Activated CD4-positive, alpha-beta T cell treated with anti-CD3 and anti-CD28 coated beads, Interleukin-2, amount 50 U/mL, for 24 hours (primary cell): ENCODE data around the gene KDR.

ENCODE experiments used
- DNase-seq, 2 donors: peaks; one replicate each; pipeline ENCODE4 v3.0.0-alpha.2; 2020; ENCODE audit warnings: low read depth in 1 of 2, low spot score in 1 of 2

KDR gene

DNA sequence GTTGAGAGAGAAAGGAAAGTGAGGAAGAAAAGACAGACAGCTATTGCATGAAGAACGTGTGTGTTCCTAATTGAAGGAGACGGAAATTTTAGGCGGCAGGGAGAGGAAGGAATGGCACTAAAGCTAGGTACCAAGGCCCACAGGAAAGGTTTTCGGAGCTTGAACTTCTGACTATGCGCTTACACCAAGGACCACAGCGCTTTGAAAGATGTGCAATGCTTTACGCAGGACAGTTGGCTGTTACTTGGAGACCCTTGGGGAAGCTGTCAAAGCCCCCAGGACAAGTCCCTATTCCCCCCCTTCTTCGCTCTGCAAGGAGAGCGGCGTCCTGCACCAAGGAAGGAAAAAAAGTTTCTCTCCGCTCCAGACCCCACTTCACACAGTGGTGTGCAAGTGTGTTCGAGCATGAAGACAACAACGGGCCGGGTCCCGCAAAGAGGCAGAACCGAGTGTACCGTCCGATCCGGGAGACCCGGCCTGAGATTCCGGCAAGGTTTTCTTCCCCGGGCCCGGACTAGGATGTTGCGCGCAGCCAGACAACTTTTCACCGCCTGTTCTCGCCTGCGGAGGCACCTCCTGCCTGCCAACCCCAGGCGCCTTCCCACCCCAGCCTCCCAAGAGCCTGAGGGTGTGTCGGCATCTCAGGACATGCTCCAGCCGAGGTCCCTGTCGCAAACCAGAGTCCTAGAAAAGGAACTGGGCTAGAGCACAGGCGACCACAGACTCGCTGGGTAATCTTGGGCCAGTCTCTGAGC is 896 bp downstream of the KDR start:
- no peak for DNase-seq

DNA sequence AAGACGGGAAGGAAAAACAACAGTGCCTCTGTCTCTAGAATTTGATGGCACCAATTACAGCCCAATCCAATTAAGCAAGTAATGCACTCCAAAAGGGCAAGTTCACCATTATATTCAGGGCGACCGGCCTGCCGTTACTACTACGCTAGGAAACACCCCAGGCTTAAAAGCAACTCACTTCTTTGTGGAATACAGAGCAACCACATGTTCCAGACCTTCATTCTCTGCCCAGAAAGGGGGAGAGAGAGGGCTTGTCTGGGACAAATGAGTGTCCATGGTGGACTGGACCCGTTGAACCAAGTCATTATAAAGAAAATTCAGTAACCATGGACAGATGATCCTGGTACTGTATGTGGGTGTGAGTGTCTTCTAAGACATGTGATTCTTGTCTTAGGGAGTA is 1.6 kb downstream of the KDR start:
- DNase-seq = no peak

DNA sequence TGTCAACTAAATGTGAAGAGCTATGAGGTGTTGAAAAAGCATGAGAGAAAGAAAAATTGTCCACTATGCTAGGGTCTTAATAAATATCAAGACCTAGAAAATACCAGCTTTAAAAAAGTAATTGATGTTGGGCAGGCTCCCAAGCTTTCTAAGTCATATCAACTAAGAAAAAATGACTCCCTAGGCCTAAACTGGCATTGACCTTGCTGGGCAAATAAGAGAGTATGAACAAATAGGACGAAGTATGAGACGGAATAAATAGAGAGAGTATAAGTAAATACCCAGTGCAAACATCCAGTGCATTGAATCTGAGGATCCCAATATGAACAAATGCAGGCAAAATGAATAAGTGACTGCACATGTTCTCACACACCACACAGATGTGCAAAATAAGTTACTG is 3.2 kb downstream of the KDR start:
- DNase-seq = no peak

DNA sequence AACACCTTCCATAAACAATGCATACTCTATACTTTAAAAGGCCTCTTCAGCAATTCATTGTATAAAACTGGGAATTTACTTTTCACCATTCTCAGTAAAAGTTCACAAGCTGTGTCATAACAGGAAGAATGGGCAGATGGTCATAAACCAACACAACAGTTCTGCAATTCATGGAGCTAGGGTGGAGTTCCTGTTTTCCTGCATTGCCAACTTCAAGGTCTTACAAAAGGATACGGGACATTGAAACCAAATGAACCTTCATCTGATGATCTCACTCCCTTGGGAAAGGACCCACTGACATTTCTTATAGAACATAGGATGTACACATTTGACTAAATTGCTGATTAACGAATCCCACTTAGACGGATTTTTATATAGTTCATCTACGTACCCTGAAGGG is 4.1 kb downstream of the KDR start:
- no peak for DNase-seq

DNA sequence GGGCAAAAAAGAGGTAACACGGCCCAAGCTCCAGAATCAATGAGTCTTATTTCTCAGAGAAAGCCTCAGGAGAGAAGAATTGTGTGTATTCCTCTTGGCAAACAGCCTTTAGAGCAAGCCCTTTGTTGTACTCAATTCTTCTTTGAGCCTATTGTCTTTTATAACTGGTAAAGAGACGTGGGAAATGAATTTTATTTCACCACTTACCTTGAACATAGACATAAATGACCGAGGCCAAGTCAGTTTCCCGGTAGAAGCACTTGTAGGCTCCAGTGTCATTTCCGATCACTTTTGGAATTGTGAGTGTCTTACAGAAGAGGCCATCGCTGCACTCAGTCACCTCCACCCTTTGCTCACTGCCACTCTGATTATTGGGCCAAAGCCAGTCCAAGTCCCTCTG is 7.0 kb downstream of the KDR start:
- DNase-seq = no peak

DNA sequence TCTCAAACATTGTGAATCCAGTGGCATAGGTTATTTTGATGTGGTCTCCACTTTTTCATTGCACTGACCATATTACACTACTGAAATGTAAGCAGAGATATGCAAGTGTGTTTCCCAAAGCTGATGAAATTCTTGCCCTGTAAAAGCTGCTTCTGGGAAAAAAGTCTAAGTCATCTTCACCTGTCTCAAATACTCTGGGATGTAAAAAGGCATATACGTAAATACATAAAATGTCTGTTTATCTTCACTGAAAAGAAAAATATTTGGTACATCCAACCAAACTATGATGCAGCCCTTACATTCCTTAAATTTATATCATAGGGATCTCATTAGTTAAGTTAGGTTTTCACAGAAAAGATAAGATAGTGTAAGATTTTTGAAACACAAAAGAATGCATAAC is 7.9 kb downstream of the KDR start:
- no peak for DNase-seq

DNA sequence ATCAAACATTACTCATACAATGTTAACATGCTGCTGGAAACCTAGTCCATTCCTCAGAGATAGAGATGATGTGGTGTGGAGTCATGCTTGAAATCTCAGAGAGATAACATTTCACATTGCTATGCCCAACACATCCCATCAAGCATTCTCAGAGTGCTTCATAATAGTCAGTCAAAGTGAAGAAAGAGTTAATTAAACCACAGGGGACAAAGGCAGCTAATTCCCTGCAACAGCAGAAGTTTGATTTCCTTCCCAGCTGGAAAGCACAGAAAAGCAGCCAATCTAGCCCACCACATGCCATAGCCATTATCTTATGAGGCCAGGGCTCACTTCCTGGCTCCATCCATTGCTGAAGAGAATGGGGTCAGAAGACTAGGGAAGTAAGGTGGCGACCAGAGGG is 8.9 kb downstream of the KDR start:
- no peak for DNase-seq

DNA sequence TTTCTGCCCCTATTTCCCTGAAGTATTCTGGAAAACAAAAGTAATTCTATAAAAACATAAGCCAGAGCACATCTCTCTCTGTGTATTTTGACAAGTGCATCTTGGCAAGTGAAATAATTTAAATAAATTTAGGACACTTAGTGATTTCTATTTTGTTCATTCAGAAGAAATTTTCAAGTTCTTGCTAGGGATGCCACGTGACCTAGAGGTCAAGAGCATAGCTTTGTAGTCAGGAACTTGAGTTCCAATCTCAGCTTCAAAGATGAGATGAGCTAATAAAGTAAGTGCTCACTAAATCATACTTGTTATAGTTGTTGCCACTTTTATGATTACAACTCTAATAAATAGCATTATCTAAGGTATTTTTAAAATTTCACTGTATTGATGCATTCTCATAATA is 13.8 kb downstream of the KDR start:
- no peak for DNase-seq

DNA sequence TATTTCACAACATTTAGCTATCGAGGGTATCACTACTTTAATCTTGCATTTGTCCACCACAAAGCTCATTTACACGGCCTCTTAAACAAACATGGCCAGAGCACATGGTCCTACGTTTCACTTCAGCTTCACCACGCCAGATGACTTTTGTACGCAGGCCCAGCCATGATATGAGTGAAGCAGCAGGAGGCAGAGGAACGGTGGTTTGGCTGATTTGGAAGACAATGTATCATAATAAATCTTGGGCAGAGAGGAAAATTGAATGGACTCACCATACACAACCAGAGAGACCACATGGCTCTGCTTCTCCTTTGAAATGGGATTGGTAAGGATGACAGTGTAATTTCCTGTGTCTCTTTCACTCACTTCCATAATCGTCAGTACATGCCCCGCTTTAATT is 15.3 kb downstream of the KDR start:
- DNase-seq = no peak

DNA sequence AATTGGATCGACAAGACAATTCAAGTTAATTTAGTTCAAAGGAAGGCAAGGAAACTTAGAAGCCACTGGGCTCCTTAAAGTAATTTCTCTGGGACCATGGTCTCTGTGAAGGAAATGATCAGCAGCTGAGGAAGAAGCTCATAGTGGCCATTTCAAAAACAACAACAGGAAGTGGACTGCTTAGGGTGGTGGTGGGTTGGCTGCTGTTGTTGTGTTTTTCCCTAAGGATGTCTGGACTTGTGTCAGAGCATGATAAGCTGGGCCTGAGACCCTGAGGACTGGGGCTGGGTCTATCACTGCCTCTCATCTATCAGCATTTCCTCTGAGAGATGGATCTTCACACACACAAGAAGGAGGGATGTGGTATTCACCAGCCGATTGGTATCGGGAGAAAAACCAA is 18.3 kb downstream of the KDR start:
- no peak for DNase-seq

DNA sequence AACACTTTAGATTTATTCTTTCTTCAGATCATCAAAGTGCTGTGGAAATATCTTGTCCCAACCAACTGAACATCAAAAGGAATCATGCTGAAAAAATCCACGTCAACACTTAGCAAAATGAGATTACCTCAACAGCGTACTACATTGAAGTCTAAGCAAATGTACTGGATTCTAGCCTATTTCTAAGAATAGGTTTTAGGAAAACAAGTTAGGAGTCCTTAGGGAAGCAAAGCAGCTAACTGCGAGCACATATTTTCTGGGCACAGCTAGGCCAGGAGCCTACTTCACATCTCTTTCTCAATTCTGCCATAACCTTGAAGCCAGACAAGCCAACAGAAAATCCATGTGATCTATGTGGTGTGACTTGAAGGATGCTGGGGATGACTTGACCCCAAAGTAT is 22.2 kb downstream of the KDR start:
- no peak for DNase-seq

DNA sequence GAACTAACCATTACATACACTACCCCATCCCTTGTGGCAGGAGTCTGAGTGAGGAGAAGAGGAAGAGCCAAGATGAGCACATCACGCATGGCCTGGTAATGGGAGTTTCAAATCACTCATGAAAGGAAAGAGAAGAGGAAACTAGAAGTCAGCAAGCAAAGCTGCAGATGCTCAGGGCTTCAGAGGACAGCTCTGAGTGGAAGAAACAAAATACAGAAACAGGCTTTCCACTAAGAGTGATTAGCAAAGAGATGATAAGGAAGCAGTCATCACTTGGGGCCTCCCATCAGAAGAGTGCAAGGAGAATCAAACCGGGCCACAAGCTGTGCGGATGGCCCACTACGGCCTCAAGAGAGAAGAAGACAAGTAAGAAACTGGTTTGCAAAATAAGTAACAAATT is 25.6 kb downstream of the KDR start:
- no peak for DNase-seq

DNA sequence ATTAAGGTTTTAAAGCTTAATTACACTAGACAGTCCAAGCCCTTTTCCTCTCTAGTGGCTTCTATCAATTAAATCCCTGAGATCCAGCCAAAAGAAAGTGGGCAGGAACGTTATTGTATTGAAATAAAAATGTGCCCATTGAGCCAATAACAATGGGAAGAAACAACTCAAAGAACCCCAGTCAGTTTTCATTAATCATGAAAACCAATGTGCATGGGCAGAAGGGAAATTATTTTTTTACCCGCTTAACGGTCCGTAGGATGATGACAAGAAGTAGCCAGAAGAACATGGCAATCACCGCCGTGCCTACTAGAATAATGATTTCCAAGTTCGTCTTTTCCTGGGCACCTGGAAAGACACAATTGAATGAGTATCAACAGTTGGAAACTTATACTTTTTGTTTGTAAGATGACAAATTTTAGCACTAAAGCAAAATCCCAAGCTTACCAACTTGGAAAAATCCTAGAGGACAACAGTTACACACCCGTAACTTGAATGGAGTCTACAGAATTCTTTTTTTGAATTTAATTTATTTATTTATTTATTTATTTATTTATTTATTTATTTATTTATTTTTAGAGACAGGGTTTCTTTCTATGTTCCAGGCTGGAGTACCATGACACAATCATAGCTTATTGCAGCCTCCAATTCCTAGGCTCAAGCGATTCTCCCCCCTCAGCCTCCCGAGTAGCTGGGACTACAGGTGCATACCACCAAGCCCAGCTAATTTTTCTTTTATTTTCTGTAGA is 26.8 kb downstream of the KDR start:
- DNase-seq = no peak

DNA sequence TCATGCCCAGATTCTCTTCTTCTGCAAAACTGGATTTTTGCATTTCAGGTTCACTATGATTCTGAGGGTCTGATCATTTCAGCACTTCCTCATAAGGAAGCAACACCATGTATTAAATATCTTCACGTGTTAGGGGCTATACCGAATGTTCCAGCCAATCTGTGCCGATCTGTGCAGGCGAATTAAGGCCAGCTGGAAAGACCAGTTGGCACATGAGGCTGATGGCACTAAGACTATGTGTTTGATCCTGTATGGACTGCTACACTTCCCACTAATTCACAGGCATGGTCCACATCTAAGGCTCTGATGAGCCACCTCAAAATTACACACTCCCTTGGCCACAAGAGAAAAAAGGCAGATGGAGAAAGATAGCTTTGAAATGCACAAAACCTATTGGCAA is 28.8 kb downstream of the KDR start:
- no peak for DNase-seq

DNA sequence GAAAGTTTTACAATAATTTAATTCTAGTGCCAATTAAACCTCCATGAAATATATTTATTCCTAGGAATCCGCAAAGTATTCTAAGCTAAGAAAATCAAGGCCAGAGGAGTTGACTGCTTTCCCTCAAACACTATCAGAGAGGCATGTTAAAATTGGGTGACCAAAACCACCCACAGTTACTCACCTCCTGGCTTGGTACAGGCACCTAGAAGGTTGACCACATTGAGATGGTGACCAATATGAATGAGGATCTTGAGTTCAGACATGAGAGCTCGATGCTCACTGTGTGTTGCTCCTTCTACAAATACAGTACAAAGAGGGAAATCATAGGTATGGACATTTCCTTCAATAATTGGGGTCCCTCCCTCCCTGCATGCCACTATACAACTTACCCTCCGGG is 29.4 kb downstream of the KDR start:
- no peak for DNase-seq

DNA sequence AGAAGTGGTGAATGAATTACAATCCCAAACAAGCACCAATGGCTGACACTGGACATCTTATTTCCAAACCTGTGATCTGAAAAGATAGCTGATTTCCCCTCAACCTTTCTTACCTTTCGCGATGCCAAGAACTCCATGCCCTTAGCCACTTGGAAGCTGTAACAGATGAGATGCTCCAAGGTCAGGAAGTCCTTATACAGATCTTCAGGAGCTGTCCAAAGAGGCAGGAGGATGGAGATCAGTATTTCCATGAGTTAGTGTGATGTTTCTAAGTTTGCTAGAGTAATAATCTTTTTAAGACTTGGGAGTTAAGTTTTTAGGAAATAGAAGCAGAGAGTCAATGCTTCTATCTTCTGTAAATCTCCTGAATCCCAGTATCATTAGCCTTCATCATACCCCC is 32.9 kb downstream of the KDR start:
- DNase-seq = no peak

DNA sequence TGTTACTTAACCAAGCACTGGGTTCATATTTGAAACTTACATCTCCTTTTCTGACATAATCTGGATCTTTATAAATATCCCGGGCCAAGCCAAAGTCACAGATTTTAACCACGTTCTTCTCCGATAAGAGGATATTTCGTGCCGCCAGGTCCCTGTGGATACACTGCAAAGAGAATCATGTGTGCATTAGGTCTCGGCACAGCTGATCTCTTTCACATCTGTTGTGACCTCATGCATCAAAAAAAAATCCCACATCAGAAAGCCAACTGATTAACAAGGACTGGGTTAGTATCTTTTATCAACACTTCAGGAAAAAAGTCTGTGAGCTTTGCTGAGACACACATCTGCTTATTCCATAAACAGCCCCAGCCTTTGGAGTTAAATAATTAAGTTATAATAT is 35.5 kb downstream of the KDR start:
- DNase-seq = no peak

DNA sequence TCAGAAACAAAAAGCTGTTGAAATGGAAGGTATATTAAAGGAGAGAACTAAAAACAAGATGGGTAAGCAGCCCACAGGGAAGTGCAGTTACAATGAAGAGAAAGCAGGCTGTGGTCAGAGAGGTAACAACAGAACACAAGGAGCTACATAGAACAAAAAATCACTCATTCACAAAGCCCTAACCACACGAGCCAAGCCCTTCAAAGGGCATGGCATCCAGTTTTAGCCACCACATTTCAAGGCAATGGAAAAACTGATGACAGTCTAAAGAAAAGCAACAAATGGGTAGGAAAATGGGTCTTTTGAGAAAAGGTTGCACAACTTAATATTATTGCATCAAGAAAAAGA is 37.5 kb downstream of the KDR start:
- DNase-seq = no peak

DNA sequence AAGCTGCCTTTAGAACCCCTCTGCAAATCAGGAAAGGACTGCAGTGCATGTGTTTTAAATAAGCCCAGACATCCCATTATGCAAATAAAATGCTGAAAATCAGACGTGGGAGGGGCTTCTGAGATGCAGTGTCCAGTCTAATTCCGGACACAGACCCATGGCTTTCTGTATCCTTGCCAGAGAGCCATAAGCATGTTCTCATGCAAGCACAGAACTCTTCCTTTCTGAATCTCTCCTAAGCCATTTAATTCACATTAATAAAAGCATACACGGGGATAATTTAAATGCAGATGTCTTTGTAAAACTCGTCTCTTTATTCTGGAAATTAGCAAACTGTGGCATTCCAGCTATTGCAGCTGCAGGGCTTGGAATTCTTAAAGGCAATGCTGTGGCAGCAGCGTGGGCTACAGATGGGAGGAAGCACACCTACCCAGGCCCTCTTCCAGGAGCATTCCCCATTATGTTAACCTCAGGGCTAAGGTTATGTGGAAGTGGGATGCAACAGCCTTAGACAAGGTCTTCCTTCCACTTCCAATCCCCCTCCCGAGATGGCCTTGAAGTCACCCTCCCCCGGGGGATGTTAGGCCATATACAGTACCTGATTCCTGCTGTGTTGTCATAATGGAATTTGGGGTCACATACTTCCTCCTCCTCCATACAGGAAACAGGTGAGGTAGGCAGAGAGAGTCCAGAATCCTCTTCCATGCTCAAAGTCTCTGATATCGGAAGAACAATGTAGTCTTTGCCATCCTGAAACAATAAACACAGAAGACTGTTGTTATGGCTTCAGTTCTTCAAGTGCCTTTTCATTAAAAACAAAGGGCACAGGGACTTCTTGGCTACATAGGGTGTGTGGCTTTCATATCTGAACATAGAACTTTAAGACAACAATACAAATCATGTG is 38.1 kb downstream of the KDR start:
- DNase-seq = no peak

DNA sequence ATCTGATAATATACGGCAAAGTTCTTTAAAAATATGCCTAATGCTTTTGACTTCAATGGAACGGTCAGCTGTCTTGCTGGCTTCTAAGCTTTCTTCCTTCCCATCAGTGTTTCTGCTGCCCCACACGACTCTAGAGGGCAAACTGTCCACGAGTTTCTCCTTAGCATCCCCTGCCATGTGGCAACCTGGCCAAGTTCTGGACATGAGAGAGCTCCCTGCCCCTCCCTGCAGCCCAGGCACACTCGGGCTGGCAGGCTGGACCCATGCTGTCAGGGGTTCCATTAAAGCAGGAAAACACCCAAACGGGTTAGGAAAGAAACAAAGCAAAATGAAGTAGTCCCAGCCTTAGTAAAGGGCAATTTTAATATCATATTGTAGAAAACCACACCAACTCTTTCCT is 38.8 kb downstream of the KDR start:
- DNase-seq = no peak

DNA sequence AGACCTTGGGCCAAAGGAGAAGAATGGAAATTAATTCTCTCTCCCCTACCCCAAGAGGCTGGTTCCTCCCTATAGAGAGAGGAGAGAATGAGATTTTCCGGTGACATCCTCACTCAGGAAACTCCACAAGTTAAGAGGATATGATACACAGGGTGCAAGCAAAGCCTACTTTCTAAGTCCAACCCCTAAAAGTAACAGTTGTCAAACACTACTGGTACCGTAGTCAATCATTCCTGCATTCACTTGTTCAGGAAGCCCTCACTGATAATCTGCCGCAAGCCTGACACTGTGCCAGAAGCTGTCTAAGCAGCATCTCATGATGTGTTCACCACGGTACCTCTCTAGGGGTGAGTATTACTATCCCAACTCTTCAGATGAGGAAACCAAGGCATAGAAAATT is 41.7 kb downstream of the KDR start:
- no peak for DNase-seq

DNA sequence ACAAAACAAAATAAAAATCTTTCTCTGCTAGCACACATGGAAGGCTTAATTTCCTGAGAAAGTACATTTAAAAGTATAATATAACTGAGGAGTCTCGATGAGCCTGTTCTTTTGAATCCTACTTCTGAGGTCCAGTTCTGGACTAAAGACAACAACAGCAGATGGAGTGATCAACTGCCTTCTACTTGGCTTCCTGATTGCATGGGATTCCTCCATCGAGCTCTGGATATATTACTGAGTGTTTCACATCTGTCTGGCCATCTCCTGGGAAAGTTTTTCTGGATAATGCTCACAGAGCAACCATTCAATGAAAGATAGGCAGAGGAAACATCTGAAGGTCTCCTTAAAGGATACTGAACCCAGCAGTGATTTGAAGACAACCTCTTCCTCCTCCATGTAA is 42.6 kb downstream of the KDR start:
- DNase-seq = no peak
